ENCODE measurements around the gene DUSP11. TPM values are rescaled to one million over a fixed set of nuclear protein-coding genes. Genes with fewer than 3 reads are reported as not detected.
"Not testable (repeated sequence)": the region's sequence is repeated elsewhere in the genome, so short reads cannot be mapped to it uniquely, and the experiment has no call there.

The DUSP11 gene
- total RNA-seq, 3 donors from 2014 or later, result 28.8 to 49.9 (median 36.1) TPM

GRCh38 chr2:73759285-73759764 is 20.6 kb downstream of the DUSP11 start:
- TF ChIP-seq POLR2AphosphoS5 (IDR thresholded peaks at IDR 0.05) (no peak), POLR2A (IDR thresholded peaks at IDR 0.05) (no peak), CTCF (IDR thresholded peaks at IDR 0.05) (no peak)
- no peak for DNase-seq (ENCODE audit: low spot score in 2 of 2)
- Histone ChIP-seq H3K4me3 (no peak overlapping the region), H3K9me3 (no peaks in the 10 kb centered on the region), H3K27me3 (no peaks in the 10 kb centered on the region), H3K36me3 (no peaks in the 10 kb centered on the region), H3K4me1 (no peaks in the 10 kb centered on the region), H3K27ac (no peak overlapping the region)
- intact Hi-C loops (cut with DNase I; ENCODE audit: low total_unique reads), result no loop called here

- H3K4me1 ChIP-seq; H3K4me3 ChIP-seq; H3K27ac ChIP-seq; H3K9me3 ChIP-seq; H3K36me3 ChIP-seq; intact Hi-C loops (cut with DNase I; ENCODE audit: low total_unique reads); H3K27me3 ChIP-seq; DNase-seq (ENCODE audit: low spot score in 2 of 2): not testable (repeated sequence)
These were observed 25.6 kb downstream of the DUSP11 start for GRCh38 chr2:73754332-73754731.

DNA sequence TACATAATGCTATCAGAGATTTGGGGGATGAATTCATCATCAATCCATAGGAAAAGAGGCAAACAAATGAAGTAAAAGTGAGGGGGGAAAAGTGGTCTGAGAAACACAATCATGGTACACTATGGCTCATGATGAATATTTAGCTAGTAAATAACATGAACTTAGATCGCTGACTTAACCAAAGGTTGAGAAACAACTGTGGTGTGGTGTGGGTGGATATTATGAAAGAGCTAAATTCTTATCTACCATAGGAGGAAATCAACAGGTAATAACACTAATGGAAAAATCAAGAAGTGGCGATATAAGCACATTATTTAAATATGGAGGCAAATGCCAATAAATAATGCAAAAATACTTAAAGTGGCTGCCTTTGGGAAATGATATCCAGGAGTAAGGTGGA is 30.6 kb downstream of the DUSP11 start:
- no peak for TF ChIP-seq POLR2AphosphoS5 (IDR thresholded peaks at IDR 0.05)
- Histone ChIP-seq H3K27ac (no peak overlapping the region), H3K4me1 (no peaks in the 10 kb centered on the region), H3K36me3 (no peaks in the 10 kb centered on the region), H3K27me3 (no peaks in the 10 kb centered on the region), H3K4me3 (no peak overlapping the region), H3K9me3 (no peaks in the 10 kb centered on the region)
- intact Hi-C loops (cut with DNase I; ENCODE audit: low total_unique reads), result no loop called here
- no peak for DNase-seq (ENCODE audit: low spot score in 2 of 2)

DNA sequence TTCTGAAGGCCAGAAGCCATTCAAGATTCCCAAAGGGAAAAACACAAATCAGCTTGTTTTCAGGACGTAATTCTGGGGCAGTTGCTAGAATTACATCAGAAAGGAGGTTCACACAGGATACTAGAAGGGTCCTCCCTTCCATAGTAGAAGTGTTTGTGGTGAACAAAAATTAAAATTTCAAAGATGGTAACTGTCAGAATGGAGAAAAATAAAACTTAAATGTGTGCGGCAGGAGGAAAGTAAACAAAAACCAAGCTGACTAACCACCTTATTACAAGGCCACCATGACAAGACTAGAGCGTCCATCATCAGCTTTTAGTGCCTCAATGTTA is 33.1 kb downstream of the DUSP11 start:
- no peaks in the 10 kb centered on the region for H3K27me3 ChIP-seq
- H3K36me3 ChIP-seq, result no peaks in the 10 kb centered on the region
- no peak for DNase-seq (ENCODE audit: low spot score in 2 of 2)
- H3K27ac ChIP-seq, result no peak overlapping the region
- TF ChIP-seq CTCF (IDR thresholded peaks at IDR 0.05) (no peak), POLR2AphosphoS5 (IDR thresholded peaks at IDR 0.05) (no peak), POLR2A (IDR thresholded peaks at IDR 0.05) (no peak)
- H3K9me3 ChIP-seq, result no peaks in the 10 kb centered on the region
- no peak overlapping the region for H3K4me3 ChIP-seq
- intact Hi-C loops (cut with DNase I; ENCODE audit: low total_unique reads), result loop anchor here (1.0 kb wide), 1 partner anchor 10 kb away; no protein-coding TSS in a partner anchor
- H3K4me1 ChIP-seq, result no peaks in the 10 kb centered on the region

GRCh38 chr2:73746015-73746876 is 33.7 kb downstream of the DUSP11 start:
- no peaks in the 10 kb centered on the region for H3K4me1 ChIP-seq
- TF ChIP-seq CTCF (IDR thresholded peaks at IDR 0.05) (no peak), POLR2A (IDR thresholded peaks at IDR 0.05) (no peak), POLR2AphosphoS5 (IDR thresholded peaks at IDR 0.05) (peak in 1 of 3 donors; percentile 44)
- H3K9me3 ChIP-seq, result no peaks in the 10 kb centered on the region
- intact Hi-C loops (cut with DNase I; ENCODE audit: low total_unique reads), result no loop called here
- H3K4me3 ChIP-seq, result no peak overlapping the region
- H3K27me3 ChIP-seq, result no peaks in the 10 kb centered on the region
- peak overlapping the region in 1 of 2 donors; percentile 40 for H3K27ac ChIP-seq
- DNase-seq (ENCODE audit: low spot score in 2 of 2), result no peak
- H3K36me3 ChIP-seq, result no peaks in the 10 kb centered on the region

DNA sequence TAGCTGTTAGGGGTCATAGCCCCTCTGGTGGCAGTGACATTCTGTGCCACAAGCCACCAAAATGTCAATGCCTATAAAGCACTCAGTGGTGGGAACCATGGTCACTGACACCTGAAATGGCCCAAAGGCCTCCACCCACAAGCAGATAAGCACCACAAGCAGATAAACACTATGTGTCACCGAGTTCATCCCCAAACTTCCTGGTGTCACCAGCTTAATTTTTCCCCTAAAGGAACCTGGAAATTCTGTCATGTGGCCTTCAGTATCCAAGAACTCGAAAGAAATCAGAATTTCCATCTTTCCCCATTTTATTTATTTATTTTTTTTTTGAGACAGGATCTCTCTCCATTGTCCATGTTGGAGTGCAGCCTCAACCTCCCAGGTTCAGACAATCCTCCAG is 39.1 kb downstream of the DUSP11 start:
- Histone ChIP-seq H3K9me3 (no peaks in the 10 kb centered on the region), H3K36me3 (no peaks in the 10 kb centered on the region), H3K27ac (no peak overlapping the region), H3K4me3 (no peak overlapping the region), H3K4me1 (peaks cover 0 to 8% of the 10 kb centered on the region in 2 donors), H3K27me3 (no peaks in the 10 kb centered on the region)
- TF ChIP-seq POLR2AphosphoS5 (IDR thresholded peaks at IDR 0.05) (no peak), POLR2A (IDR thresholded peaks at IDR 0.05) (no peak), CTCF (IDR thresholded peaks at IDR 0.05) (no peak)
- intact Hi-C loops (cut with DNase I; ENCODE audit: low total_unique reads), result no loop called here
- no peak for DNase-seq (ENCODE audit: low spot score in 2 of 2)
